Trophoblast cell (in vitro differentiated cells and primary cell): ENCODE data around the gene PHACTR1.

ENCODE experiments used
- DNase-seq, 2 donors: peaks; one replicate each; pipeline ENCODE4 v3.0.0-alpha.2; 2016
- H2AFZ ChIP-seq: 2 replicates; pipeline ENCODE4 v1.6.1; 2013; ENCODE audit warnings: low read length, moderate library complexity, mild to moderate bottlenecking; ENCODE audit not compliant: insufficient read depth, poor library complexity
- H2AK5ac ChIP-seq: 2 replicates; pipeline ENCODE4 v1.6.1; 2013; ENCODE audit warnings: mild to moderate bottlenecking, low read length
- H2BK120ac ChIP-seq: 2 replicates; pipeline ENCODE4 v1.6.1; 2013; ENCODE audit warnings: low read length, mild to moderate bottlenecking, moderate library complexity; ENCODE audit not compliant: insufficient read depth, poor library complexity
- H2BK12ac ChIP-seq: 2 replicates; pipeline ENCODE4 v1.6.1; 2013; ENCODE audit warnings: mild to moderate bottlenecking, low read length, moderate library complexity
- H2BK5ac ChIP-seq: 2 replicates; pipeline ENCODE4 v1.6.1; 2013; ENCODE audit warnings: low read length, low read depth, moderate library complexity, mild to moderate bottlenecking; ENCODE audit not compliant: poor library complexity
- H3K14ac ChIP-seq: 2 replicates; pipeline ENCODE4 v1.6.1; 2013; ENCODE audit warnings: mild to moderate bottlenecking, low read length
- H3K18ac ChIP-seq: 2 replicates; pipeline ENCODE4 v1.6.1; 2013; ENCODE audit warnings: mild to moderate bottlenecking, low read length
- H3K23ac ChIP-seq: 2 replicates; pipeline ENCODE4 v1.6.1; 2013; ENCODE audit warnings: low read length
- H3K27ac ChIP-seq: 2 replicates; pipeline ENCODE4 v1.5.1; 2013; ENCODE audit warnings: low read depth, mild to moderate bottlenecking, inconsistent platforms, low read length, moderate library complexity
- H3K27me3 ChIP-seq: 2 replicates; pipeline ENCODE4 v1.6.1; 2013; ENCODE audit warnings: inconsistent platforms, mild to moderate bottlenecking, low read length, moderate library complexity; ENCODE audit not compliant: insufficient read depth
- H3K36me3 ChIP-seq, 2 experiments: 1 replicate in 1 of 2; 2 replicates in 1 of 2; pipeline ENCODE4 v1.6.1; 2013; ENCODE audit warnings: low read length in 2 of 2, mild to moderate bottlenecking in 2 of 2, moderate library complexity in 1 of 2; ENCODE audit not compliant: insufficient read depth in 2 of 2, control insufficient read depth in 1 of 2
- H3K4ac ChIP-seq: 2 replicates; pipeline ENCODE4 v1.6.1; 2013; ENCODE audit warnings: low read depth, mild to moderate bottlenecking, low read length, moderate library complexity
- H3K4me1 ChIP-seq, 2 experiments: 1 replicate in 1 of 2; 2 replicates in 1 of 2; pipeline ENCODE4 v1.6.1; 2013; ENCODE audit warnings: low read length in 2 of 2, mild to moderate bottlenecking in 2 of 2, moderate library complexity in 1 of 2; ENCODE audit not compliant: insufficient read depth in 2 of 2, control insufficient read depth in 1 of 2
- H3K4me2 ChIP-seq: 2 replicates; pipeline ENCODE4 v1.6.1; 2013; ENCODE audit warnings: inconsistent platforms, mild to moderate bottlenecking, low read length, moderate library complexity
- H3K4me3 ChIP-seq: 2 replicates; pipeline ENCODE4 v1.5.1; 2013; ENCODE audit warnings: mild to moderate bottlenecking, low read depth, low read length, inconsistent platforms
- H3K79me1 ChIP-seq: one replicate; pipeline ENCODE4 v1.6.1; 2013; ENCODE audit warnings: low read length
- H3K79me2 ChIP-seq: 2 replicates; pipeline ENCODE4 v1.6.1; 2013; ENCODE audit warnings: low read length, mild to moderate bottlenecking; ENCODE audit not compliant: control insufficient read depth, insufficient read depth, poor library complexity
- H3K9ac ChIP-seq: 2 replicates; pipeline ENCODE4 v1.6.1; 2013; ENCODE audit warnings: mild to moderate bottlenecking, low read length
- H3K9me3 ChIP-seq: 2 replicates; pipeline ENCODE4 v1.6.1; 2013; ENCODE audit warnings: low read depth, mild to moderate bottlenecking, control low read depth, inconsistent platforms, low read length; ENCODE audit not compliant: insufficient read depth
- H4K12ac ChIP-seq: 2 replicates; pipeline ENCODE4 v1.6.1; 2013; ENCODE audit warnings: low read depth, mild to moderate bottlenecking, low read length, moderate library complexity
- H4K8ac ChIP-seq: 2 replicates; pipeline ENCODE4 v1.6.1; 2013; ENCODE audit warnings: low read depth, mild to moderate bottlenecking, low read length, moderate library complexity
- H4K91ac ChIP-seq: one replicate; pipeline ENCODE4 v1.6.1; 2013; ENCODE audit warnings: low read depth, mild to moderate bottlenecking, low read length, moderate library complexity
- WGBS: extraction: QIAGEN DNeasy Blood & Tissue Kit; methylation state at CpG from one replicate; pipeline ENCODE4 v1.1.7; 2013; ENCODE audit warnings: missing lambda C conversion rate; ENCODE audit not compliant: insufficient read length, insufficient coverage; ENCODE audit errors: extremely low coverage; 5-methylcytosine and 5-hydroxymethylcytosine counted together

PHACTR1 gene

GRCh38 chr6:12927746-12928145 is 211.2 kb downstream of the PHACTR1 start:
- WGBS = no CpG with 5 or more reads among the region's 5 CpGs
- Histone ChIP-seq H2BK5ac (no peak overlapping the region), H3K18ac (no peak overlapping the region), H3K27me3 (no peaks in the 10 kb centered on the region), H4K8ac (no peak overlapping the region), H3K4me1 (no peaks in the 10 kb centered on the region), H3K4me2 (no peak overlapping the region), H4K12ac (no peak overlapping the region), H2BK120ac (no peak overlapping the region), H3K79me2 (no peaks in the 10 kb centered on the region), H2BK12ac (no peak overlapping the region), H3K27ac (no peak overlapping the region), H3K9ac (no peak overlapping the region), H3K4me3 (no peak overlapping the region), H2AK5ac (no peak overlapping the region), H3K14ac (no peak overlapping the region), H3K23ac (no peak overlapping the region), H3K79me1 (no peaks in the 10 kb centered on the region), H3K36me3 (no peaks in the 10 kb centered on the region), H3K4ac (no peak overlapping the region), H2AFZ (no peak overlapping the region), H4K91ac (no peak overlapping the region), H3K9me3 (no peaks in the 10 kb centered on the region)
- no peak for DNase-seq

DNA sequence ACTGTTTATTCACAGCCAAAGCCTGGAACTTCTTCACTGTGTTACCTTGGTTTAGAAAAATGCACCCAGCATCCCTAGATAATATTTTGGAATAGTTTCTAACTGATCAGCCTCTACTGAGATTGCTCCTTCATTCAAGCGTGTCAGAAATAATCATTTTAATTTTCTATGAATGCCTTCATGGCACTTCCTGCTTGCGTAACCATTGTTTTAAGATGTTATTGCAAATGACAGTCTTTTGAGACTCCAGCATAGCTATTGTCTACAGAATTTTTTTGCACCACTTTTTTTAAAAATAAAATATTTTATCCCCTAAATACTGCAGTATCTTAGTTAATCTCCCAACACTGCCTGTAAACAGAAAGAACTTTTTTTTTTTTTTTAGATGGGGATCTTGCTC is 213.1 kb downstream of the PHACTR1 start:
- H3K36me3 ChIP-seq = no peaks in the 10 kb centered on the region
- no CpG with 5 or more reads among the region's 2 CpGs for WGBS

GRCh38 chr6:12931639-12932038 is 215.1 kb downstream of the PHACTR1 start:
- H3K4me2 ChIP-seq = no peak overlapping the region
- H3K27ac ChIP-seq = no peak overlapping the region
- H4K91ac ChIP-seq = no peak overlapping the region
- no peak overlapping the region for H3K18ac ChIP-seq
- no peak overlapping the region for H3K4me3 ChIP-seq
- no peak overlapping the region for H2AK5ac ChIP-seq
- H2BK120ac ChIP-seq = no peak overlapping the region
- H3K79me2 ChIP-seq = no peaks in the 10 kb centered on the region
- no peak overlapping the region for H2BK12ac ChIP-seq
- H3K9me3 ChIP-seq = no peaks in the 10 kb centered on the region
- H2BK5ac ChIP-seq = no peak overlapping the region
- H3K4ac ChIP-seq = no peak overlapping the region
- no peak overlapping the region for H3K9ac ChIP-seq
- H4K8ac ChIP-seq = no peak overlapping the region
- whole genome bisulfite sequencing = no CpG with 5 or more reads among the region's 4 CpGs
- H3K14ac ChIP-seq = no peak overlapping the region
- H3K79me1 ChIP-seq = no peaks in the 10 kb centered on the region
- H3K27me3 ChIP-seq = no peaks in the 10 kb centered on the region
- H4K12ac ChIP-seq = no peak overlapping the region
- no peak overlapping the region for H2AFZ ChIP-seq
- no peak overlapping the region for H3K23ac ChIP-seq
- H3K4me1 ChIP-seq = no peaks in the 10 kb centered on the region
- DNase-seq = no peak
- H3K36me3 ChIP-seq = no peaks in the 10 kb centered on the region

More for the DNA sequence above, 213.1 kb downstream of the PHACTR1 start:
- no peaks in the 10 kb centered on the region for H3K4me1 ChIP-seq
- H2BK5ac ChIP-seq = no peak overlapping the region
- H3K4me2 ChIP-seq = no peak overlapping the region
- no peak overlapping the region for H4K91ac ChIP-seq
- DNase-seq = no peak
- H3K14ac ChIP-seq = no peak overlapping the region
- H3K4ac ChIP-seq = no peak overlapping the region
- no peak overlapping the region for H4K12ac ChIP-seq
- H3K23ac ChIP-seq = no peak overlapping the region
- H3K18ac ChIP-seq = no peak overlapping the region
- no peak overlapping the region for H2AFZ ChIP-seq
- no peak overlapping the region for H2BK120ac ChIP-seq
- H2AK5ac ChIP-seq = no peak overlapping the region
- no peaks in the 10 kb centered on the region for H3K79me2 ChIP-seq
- H3K27me3 ChIP-seq = no peaks in the 10 kb centered on the region
- no peak overlapping the region for H3K27ac ChIP-seq
- H3K4me3 ChIP-seq = no peak overlapping the region
- H4K8ac ChIP-seq = no peak overlapping the region
- no peaks in the 10 kb centered on the region for H3K79me1 ChIP-seq
- H2BK12ac ChIP-seq = no peak overlapping the region
- H3K9me3 ChIP-seq = no peaks in the 10 kb centered on the region
- no peak overlapping the region for H3K9ac ChIP-seq

- Histone ChIP-seq H3K27me3 (no peaks in the 10 kb centered on the region), H3K4ac (no peak overlapping the region)
Measured at GRCh38 chr6:12935637-12936036, 219.1 kb downstream of the PHACTR1 start.

More at GRCh38 chr6:12935637-12936036, 219.1 kb downstream of the PHACTR1 start:
- H4K8ac ChIP-seq = no peak overlapping the region
- H3K9me3 ChIP-seq = no peaks in the 10 kb centered on the region
- no peak overlapping the region for H2BK120ac ChIP-seq
- H2AFZ ChIP-seq = no peak overlapping the region
- H3K79me2 ChIP-seq = no peaks in the 10 kb centered on the region
- H3K4me1 ChIP-seq = no peaks in the 10 kb centered on the region
- H3K79me1 ChIP-seq = no peaks in the 10 kb centered on the region
- no peak overlapping the region for H2BK12ac ChIP-seq
- H3K18ac ChIP-seq = no peak overlapping the region
- H4K12ac ChIP-seq = no peak overlapping the region
- no peak overlapping the region for H3K9ac ChIP-seq
- no peak overlapping the region for H3K4me3 ChIP-seq
- H3K36me3 ChIP-seq = no peaks in the 10 kb centered on the region
- WGBS = no CpG with 5 or more reads among the region's 2 CpGs
- H2BK5ac ChIP-seq = no peak overlapping the region
- no peak overlapping the region for H2AK5ac ChIP-seq
- no peak overlapping the region for H3K23ac ChIP-seq
- DNase-seq = no peak
- no peak overlapping the region for H3K27ac ChIP-seq
- H3K4me2 ChIP-seq = no peak overlapping the region
- H4K91ac ChIP-seq = no peak overlapping the region
- H3K14ac ChIP-seq = no peak overlapping the region
